Vagina (tissue), 2 donors: ENCODE measurements around the gene P4HA1.

Experiments
- POLR2A ChIP-seq, 2 donors: fragments of 450-650 bp; IDR thresholded peaks; one replicate each; pipeline ENCODE4 v1.6.1; 2017; ENCODE audit warnings: antibody characterized with exemption in 2 of 2, mild to moderate bottlenecking in 2 of 2, moderate library complexity in 2 of 2
- POLR2AphosphoS5 ChIP-seq, 2 donors: sonication (generic); formaldehyde crosslinking; IDR thresholded peaks; one replicate each; pipeline ENCODE4 v1.9.0; 2017; ENCODE audit warnings: antibody characterized with exemption in 2 of 2, mild to moderate bottlenecking in 2 of 2, low read depth in 1 of 2; ENCODE audit not compliant: insufficient read depth in 1 of 2
- TF ChIP-seq, protein P1 (sequence below), 3 experiments: fragments of 450-650 bp in 2 of 3; fragments of 200-600 bp in 1 of 3; sonication (generic) in 1 of 3; IDR thresholded peaks; one replicate each; pipeline ENCODE4 v1.5.1; 2017 to 2019; ENCODE audit warnings: antibody characterized with exemption in 3 of 3, mild to moderate bottlenecking in 2 of 3, moderate library complexity in 2 of 3

DNA sequence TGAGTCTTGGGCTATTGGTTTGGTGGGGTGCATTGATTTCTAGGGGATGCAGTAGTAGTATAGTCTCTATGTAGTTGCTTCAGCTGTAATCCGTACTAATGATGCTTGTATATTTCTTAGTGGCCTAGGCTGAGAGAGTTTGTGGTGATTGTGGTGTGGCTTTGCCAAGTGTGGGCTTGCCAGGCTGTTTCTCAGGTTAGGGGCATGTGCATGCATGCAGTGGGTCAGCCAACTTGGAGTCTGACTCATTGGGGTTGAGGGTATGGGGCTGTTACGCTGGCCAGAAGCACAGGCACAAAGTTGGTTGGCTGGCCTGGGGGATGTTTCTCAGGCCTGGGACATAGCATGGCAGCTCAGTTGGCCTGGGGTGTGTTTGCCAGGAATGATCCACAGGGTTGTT, 116.3 kb downstream of the P4HA1 start:
- TF ChIP-seq, protein P1, sequence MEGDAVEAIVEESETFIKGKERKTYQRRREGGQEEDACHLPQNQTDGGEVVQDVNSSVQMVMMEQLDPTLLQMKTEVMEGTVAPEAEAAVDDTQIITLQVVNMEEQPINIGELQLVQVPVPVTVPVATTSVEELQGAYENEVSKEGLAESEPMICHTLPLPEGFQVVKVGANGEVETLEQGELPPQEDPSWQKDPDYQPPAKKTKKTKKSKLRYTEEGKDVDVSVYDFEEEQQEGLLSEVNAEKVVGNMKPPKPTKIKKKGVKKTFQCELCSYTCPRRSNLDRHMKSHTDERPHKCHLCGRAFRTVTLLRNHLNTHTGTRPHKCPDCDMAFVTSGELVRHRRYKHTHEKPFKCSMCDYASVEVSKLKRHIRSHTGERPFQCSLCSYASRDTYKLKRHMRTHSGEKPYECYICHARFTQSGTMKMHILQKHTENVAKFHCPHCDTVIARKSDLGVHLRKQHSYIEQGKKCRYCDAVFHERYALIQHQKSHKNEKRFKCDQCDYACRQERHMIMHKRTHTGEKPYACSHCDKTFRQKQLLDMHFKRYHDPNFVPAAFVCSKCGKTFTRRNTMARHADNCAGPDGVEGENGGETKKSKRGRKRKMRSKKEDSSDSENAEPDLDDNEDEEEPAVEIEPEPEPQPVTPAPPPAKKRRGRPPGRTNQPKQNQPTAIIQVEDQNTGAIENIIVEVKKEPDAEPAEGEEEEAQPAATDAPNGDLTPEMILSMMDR (IDR thresholded peaks at IDR 0.05): no peak
- TF ChIP-seq POLR2AphosphoS5 (IDR thresholded peaks at IDR 0.05; ENCODE audit: insufficient read depth in 1 of 2, low read depth in 1 of 2) (no peak), POLR2A (IDR thresholded peaks at IDR 0.05) (no peak)
